Activated CD4-positive, CD25-positive, alpha-beta regulatory T cell treated with anti-CD3 and anti-CD28 coated beads, Interleukin-2, amount 50 U/mL, for 72 hours (primary cell): ENCODE data around the gene ALPI.

Experiments
- DNase-seq: peaks from one replicate; pipeline ENCODE4 v3.0.0; 2021

ALPI gene

DNA sequence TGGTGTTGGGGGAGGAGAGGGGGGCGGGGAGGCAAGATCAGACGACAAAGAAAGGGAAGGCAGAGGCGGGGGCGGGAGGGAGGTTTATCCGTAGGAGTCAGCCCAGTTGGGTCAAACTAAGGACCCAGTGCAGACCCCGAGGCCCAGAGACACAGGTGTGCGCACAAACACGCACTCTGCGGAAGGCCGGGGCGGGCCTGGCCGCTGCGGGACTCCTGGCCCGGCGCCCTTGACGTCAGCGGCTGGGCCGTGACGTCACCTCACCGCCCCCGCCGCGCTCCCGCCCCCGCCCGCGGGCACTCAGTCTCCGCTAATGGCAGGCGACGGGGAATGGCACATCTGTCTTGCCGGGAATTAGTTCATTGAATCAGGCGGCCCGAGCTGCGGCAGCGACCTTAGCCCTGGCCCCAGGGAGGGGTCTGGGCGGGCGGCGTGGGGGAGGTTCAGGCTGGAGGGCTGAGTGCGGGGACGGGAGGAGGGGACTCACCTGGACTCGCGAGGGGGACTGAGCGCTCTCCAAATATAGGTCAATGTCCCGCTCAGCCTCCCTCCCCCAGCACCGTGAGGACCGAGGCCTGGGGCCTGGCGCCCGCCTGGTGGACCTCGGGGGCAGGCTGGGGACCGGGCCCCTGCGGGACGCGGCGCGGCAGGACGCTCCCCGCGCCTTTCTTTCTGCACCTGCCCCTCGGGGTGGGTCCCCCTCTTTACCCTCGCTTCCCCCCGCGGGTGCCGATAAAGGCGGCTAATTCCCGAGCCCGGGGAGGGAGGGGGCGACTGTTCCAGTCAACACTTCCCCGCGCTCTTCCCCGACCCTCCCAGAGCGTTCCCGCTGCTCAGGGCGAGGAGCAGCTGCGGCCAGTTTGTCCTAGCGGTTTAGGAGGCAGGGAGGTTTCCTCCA lies 47.2 kb downstream of the ALPI start:
- peak; percentile 50 for DNase-seq

- no peak for DNase-seq
Observed at GRCh38 chr2:232503809-232504323, 47.9 kb downstream of the ALPI start.

DNA sequence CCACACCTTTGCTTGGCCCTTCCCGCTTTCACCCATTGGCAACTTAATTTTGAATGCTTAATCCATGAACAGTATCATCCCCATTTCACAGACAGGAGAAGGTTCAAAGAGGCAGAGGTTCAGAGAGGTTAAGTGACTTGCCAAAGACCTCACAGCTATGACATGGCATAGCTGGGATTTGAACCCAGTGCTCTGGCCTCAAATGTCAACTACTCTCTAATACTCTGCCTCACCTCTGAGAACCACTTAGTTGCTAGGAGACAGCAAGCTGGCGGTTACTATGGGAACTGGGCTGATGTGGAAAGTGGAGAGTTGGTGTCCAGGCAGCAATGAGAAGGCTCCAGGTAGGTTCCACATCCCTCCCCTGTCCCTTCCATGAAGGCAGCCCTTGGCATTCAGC lies 48.5 kb downstream of the ALPI start:
- DNase-seq: no peak

DNA sequence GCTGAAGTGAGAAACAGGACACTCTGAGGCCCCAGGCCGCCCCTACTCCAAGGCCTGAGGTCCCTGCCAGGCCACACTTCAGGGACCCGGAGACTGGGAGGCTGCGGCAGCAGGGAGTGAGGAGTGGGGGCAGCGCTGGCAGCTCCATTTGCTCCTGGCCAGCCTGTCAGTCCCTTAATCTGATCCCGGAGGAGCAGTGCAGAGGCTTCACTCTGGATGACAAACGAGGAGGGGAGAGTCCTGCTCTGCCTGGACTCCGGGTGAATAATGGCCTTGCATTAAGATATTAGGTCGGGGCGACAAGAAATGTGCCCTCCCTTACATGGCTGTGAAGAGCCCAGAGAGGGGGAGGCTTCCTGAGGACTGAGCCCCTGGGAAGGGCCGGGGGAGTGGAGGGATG lies 49.9 kb downstream of the ALPI start:
- DNase-seq: no peak

DNA sequence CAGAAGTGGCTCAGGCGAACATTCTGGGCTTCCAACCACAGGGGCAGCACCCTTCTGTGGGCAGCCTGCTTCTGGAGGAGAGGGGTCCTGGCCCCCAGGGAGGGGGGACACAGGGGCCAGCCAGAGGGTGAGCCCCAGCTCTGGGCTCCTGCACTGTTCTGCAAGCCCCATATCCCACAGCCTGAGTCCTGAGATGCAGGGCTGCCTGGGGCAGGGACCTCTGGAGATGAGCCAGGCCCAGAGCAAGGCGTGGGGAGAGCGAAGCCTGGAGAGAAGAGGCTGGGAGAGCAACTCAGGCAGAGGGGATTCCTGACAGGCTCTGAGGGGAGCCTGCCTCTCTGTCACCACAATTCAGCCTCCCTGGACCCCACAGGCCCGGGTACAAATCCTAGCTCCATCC lies 50.8 kb downstream of the ALPI start:
- no peak for DNase-seq

DNA sequence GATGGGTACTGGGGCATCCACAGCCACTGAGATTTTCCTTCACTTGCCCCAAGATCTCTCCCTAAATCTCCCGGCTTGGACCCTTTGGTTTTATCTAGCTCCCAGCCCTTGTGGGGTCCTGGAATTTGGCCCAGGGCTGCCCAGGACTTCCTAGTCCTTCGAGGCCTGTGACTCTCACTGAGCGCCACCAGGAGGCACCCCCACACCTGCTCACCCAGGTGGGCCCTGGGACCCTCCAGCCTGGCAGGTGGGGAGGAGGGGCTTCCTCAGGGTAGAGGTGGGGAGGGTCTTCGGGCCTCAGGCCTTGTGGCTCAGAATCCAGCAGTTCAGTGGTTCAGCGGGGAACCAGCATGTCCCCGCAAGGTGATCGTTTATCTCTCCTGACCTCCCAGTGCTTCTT lies 52.3 kb downstream of the ALPI start:
- DNase-seq: no peak
